ENCODE results near the gene POU5F1. TPM values are rescaled to one million over a fixed set of nuclear protein-coding genes. Genes with fewer than 3 reads are reported as not detected.

The POU5F1 gene
- total RNA-seq, 2 experiments from 2014 or later: not detected

- DNase-seq: no peak
- H3K27ac Mint-ChIP-seq: no peak overlapping the region
- intact Hi-C loops (cut with DNase I, micrococcal nuclease): loop anchor here in 1 of 2 experiments (5.0 kb wide), 1 partner anchor 35 kb away; no protein-coding TSS in a partner anchor
- H3K9me3 Mint-ChIP-seq: no peaks in the 10 kb centered on the region
- ChIA-PET POLR2A (interaction anchor here (1.2 kb wide), 1 partner anchor 16 kb away, joined by 3 read pairs; the partner anchor contains the start of gene TCF19), CTCF (no interaction called here)
- no peak for ATAC-seq (ENCODE audit: poor library complexity)
- H3K4me1 Mint-ChIP-seq (ENCODE audit: low read depth): peaks cover 5% of the 10 kb centered on the region
- H3K36me3 Mint-ChIP-seq (ENCODE audit: low read depth): peaks cover 17% of the 10 kb centered on the region
- H3K27ac ChIP-seq (ENCODE audit: low read depth in 1 of 2, low read length in 2 of 2): no peak overlapping the region
- H3K36me3 ChIP-seq (ENCODE audit: insufficient read depth, low read length): peaks cover 12% of the 10 kb centered on the region
- H3K4me1 ChIP-seq (ENCODE audit: insufficient read depth, low read length): peaks cover 8% of the 10 kb centered on the region
- H3K27me3 ChIP-seq (ENCODE audit: control insufficient read depth in 1 of 2, insufficient read depth in 2 of 2, low read length in 2 of 2): no peaks in the 10 kb centered on the region
- H3K4me3 Mint-ChIP-seq: no peak overlapping the region
- H3K27me3 Mint-ChIP-seq: no peaks in the 10 kb centered on the region
- no peak overlapping the region for H3K4me3 ChIP-seq (ENCODE audit: low read length)
- TF ChIP-seq CTCF (IDR thresholded peaks at IDR 0.05): no peak
- H3K9me3 ChIP-seq (ENCODE audit: control insufficient read depth in 1 of 2, insufficient read depth in 1 of 2, low read length in 2 of 2): no peaks in the 10 kb centered on the region
Observed at GRCh38 chr6:31142361-31142761, 28.1 kb downstream of the POU5F1 start.

GRCh38 chr6:31140643-31141042 is 29.8 kb downstream of the POU5F1 start:
- TF ChIP-seq CTCF (IDR thresholded peaks at IDR 0.05): no peak
- no peak overlapping the region for H3K27ac Mint-ChIP-seq
- H3K36me3 ChIP-seq (ENCODE audit: insufficient read depth, low read length): peaks cover 9% of the 10 kb centered on the region
- no peaks in the 10 kb centered on the region for H3K9me3 Mint-ChIP-seq
- peaks cover 6% of the 10 kb centered on the region for H3K4me1 Mint-ChIP-seq (ENCODE audit: low read depth)
- peaks cover 9% of the 10 kb centered on the region for H3K4me1 ChIP-seq (ENCODE audit: insufficient read depth, low read length)
- no peak overlapping the region for H3K27ac ChIP-seq (ENCODE audit: low read depth in 1 of 2, low read length in 2 of 2)
- intact Hi-C loops (cut with DNase I, micrococcal nuclease): loop anchor here in 1 of 2 experiments (5.0 kb wide), 1 partner anchor 37 kb away; no protein-coding TSS in a partner anchor
- peaks cover 17% of the 10 kb centered on the region for H3K36me3 Mint-ChIP-seq (ENCODE audit: low read depth)
- no peak for DNase-seq
- no peak for ATAC-seq (ENCODE audit: poor library complexity)
- CTCF ChIA-PET: interaction anchor here (0.7 to 2.6 kb wide), 3 partner anchors 18 to 1835 kb away, joined by 3 to 12 read pairs (median 4); partner anchors contain the start of gene TCF19
- POLR2A ChIA-PET: no interaction called here
- no peaks in the 10 kb centered on the region for H3K9me3 ChIP-seq (ENCODE audit: control insufficient read depth in 1 of 2, insufficient read depth in 1 of 2, low read length in 2 of 2)
- H3K27me3 ChIP-seq (ENCODE audit: control insufficient read depth in 1 of 2, insufficient read depth in 2 of 2, low read length in 2 of 2): no peaks in the 10 kb centered on the region
- no peak overlapping the region for H3K4me3 ChIP-seq (ENCODE audit: low read length)
- H3K4me3 Mint-ChIP-seq: no peak overlapping the region
- no peaks in the 10 kb centered on the region for H3K27me3 Mint-ChIP-seq

- TF ChIP-seq CTCF (IDR thresholded peaks at IDR 0.05): no peak
- intact Hi-C loops (cut with DNase I, micrococcal nuclease): no loop called here
- Histone ChIP-seq H3K4me3 (ENCODE audit: low read length) (no peak overlapping the region), H3K4me1 (ENCODE audit: insufficient read depth, low read length) (peaks cover 9% of the 10 kb centered on the region), H3K9me3 (ENCODE audit: control insufficient read depth in 1 of 2, insufficient read depth in 1 of 2, low read length in 2 of 2) (no peaks in the 10 kb centered on the region), H3K36me3 (ENCODE audit: insufficient read depth, low read length) (peaks cover 7% of the 10 kb centered on the region), H3K27ac (ENCODE audit: low read depth in 1 of 2, low read length in 2 of 2) (no peak overlapping the region), H3K27me3 (ENCODE audit: control insufficient read depth in 1 of 2, insufficient read depth in 2 of 2, low read length in 2 of 2) (no peaks in the 10 kb centered on the region)
- ATAC-seq (ENCODE audit: poor library complexity) (no peak), DNase-seq (no peak)
- Mint-ChIP-seq H3K4me3 (no peak overlapping the region), H3K4me1 (ENCODE audit: low read depth) (peaks cover 6% of the 10 kb centered on the region), H3K27ac (no peak overlapping the region), H3K36me3 (ENCODE audit: low read depth) (peaks cover 13% of the 10 kb centered on the region), H3K27me3 (no peaks in the 10 kb centered on the region), H3K9me3 (no peaks in the 10 kb centered on the region)
- ChIA-PET POLR2A (interaction anchor here (1.6 kb wide), 2 partner anchors 53 to 215 kb away, joined by 4 to 6 read pairs; no protein-coding TSS in a partner anchor), CTCF (interaction anchor here (2.6 to 3.4 kb wide), 2 partner anchors 53 to 227 kb away, joined by 12 to 19 read pairs; no protein-coding TSS in a partner anchor)
Observed at GRCh38 chr6:31139599-31139998, 30.9 kb downstream of the POU5F1 start.

Data from CD4-positive, alpha-beta T cell (primary cell).